Measurements from ENCODE around the gene PKHD1. TPM values are rescaled to one million over a fixed set of nuclear protein-coding genes. Genes with fewer than 3 reads are reported as not detected.

Gene PKHD1
- total and polyA plus RNA-seq, 2 of the 8 experiments (the other 6 are each of a cell fraction or from before 2014, with no cell fraction given), result 0.06 to 0.09 TPM

- Histone ChIP-seq H2AK5ac (ENCODE audit: low read depth, low read length) (no peak overlapping the region), H2AFZ (ENCODE audit: low read length) (peak overlapping the region; percentile 96; the same call in 1 of the 2 replicates), H4K20me1 (replicated peaks in 1 of 2; ENCODE audit: control insufficient read depth in 1 of 2, insufficient read depth in 2 of 2, low read length in 2 of 2) (no peaks in the 10 kb centered on the region), H3K4ac (replicated peaks; ENCODE audit: insufficient read length, low read depth, low read length) (peak overlapping the region; percentile 15), H3K36me3 (ENCODE audit: control insufficient read depth in 2 of 4, insufficient read depth in 4 of 4, low read length in 3 of 4) (no peaks in the 10 kb centered on the region), H2BK5ac (ENCODE audit: low read depth, low read length) (0 out of 2 replicates have a peak overlapping the region, but pooled peaks have one; percentile 48), H3K4me1 (replicated peaks in 1 of 4; ENCODE audit: control insufficient read depth in 3 of 4, insufficient read depth in 4 of 4, low read length in 3 of 4) (peaks cover 1 to 19% (median 11%) of the 10 kb centered on the region in 4 experiments; a peak in 6 of 7 replicates), H2BK120ac (replicated peaks; ENCODE audit: low read depth, low read length) (peak overlapping the region; percentile 18), H2BK15ac (ENCODE audit: low read length) (no peak overlapping the region), H3K9me3 (ENCODE audit: insufficient read depth in 2 of 2, low read depth in 1 of 2, low read length in 1 of 2) (no peaks in the 10 kb centered on the region), H3K9ac (replicated peaks in 1 of 4; ENCODE audit: extremely low read depth in 1 of 4, low read depth in 3 of 4, low read length in 3 of 4) (no peak overlapping the region), H3K56ac (replicated peaks; ENCODE audit: insufficient read length, low read depth, low read length) (no peak overlapping the region), H2BK12ac (ENCODE audit: low read depth, low read length) (0 out of 2 replicates have a peak overlapping the region, but pooled peaks have one; percentile 68), H3K4me2 (ENCODE audit: insufficient read depth in 1 of 2, low read depth in 2 of 2, low read length in 2 of 2) (no peak overlapping the region), H4K5ac (ENCODE audit: insufficient read length, low read depth, low read length) (no peak overlapping the region), H3K23me2 (ENCODE audit: low read depth, low read length) (no peaks in the 10 kb centered on the region), H3K18ac (ENCODE audit: extremely low read depth, low read length) (0 out of 2 replicates have a peak overlapping the region, but pooled peaks have one; percentile 38), H4K8ac (ENCODE audit: extremely low read depth, insufficient read depth, low read length) (no peak overlapping the region), H3K14ac (ENCODE audit: insufficient read length) (no peak overlapping the region), H2BK20ac (ENCODE audit: low read length) (peak overlapping the region; percentile 23; the same call in 1 of the 2 replicates), H4K91ac (replicated peaks; ENCODE audit: insufficient read length, low read length) (no peak overlapping the region), H3K27me3 (replicated peaks in 1 of 4; ENCODE audit: control insufficient read depth in 3 of 4, extremely low read depth in 1 of 4, insufficient read depth in 3 of 4, low read length in 3 of 4) (no peaks in the 10 kb centered on the region), H3K79me2 (ENCODE audit: control insufficient read depth in 1 of 2, insufficient read depth in 2 of 2, low read length in 2 of 2) (no peaks in the 10 kb centered on the region), H3K4me3 (ENCODE audit: extremely low read depth in 1 of 4, insufficient read depth in 2 of 4, low read depth in 3 of 4, low read length in 4 of 4) (no peak overlapping the region), H3K27ac (ENCODE audit: low read depth, low read length) (no peak overlapping the region), H3K23ac (ENCODE audit: insufficient read length) (no peak overlapping the region), H3K79me1 (ENCODE audit: low read depth, low read length) (no peaks in the 10 kb centered on the region)
- no peak for DNase-seq (ENCODE audit: low read depth in 1 of 2, low spot score in 2 of 2)
- ChIA-PET POLR2A (ENCODE audit: partially characterized antibody) (no interaction called here), CTCF (ENCODE audit: partially characterized antibody) (interaction anchor here (0.6 to 2.1 kb wide), 4 partner anchors 13 to 937 kb away, joined by 3 to 6 read pairs (median 3); no protein-coding TSS in a partner anchor)
- 79% methylated on average over 2 of the region's 2 CpGs; no CpG with 5 or more reads in 1 of the 2 experiments for WGBS, 2 experiments (ENCODE audit: extremely low coverage in 1 of 2, insufficient coverage in 1 of 2, insufficient read length in 1 of 2, insufficient replicate concordance in 2 of 2, low coverage in 1 of 2, low lambda C conversion rate in 2 of 2, missing lambda C conversion rate in 1 of 2)
- TF ChIP-seq RAD21 (IDR thresholded peaks at IDR 0.05 in 1 of 2, conservative IDR thresholded peaks at IDR 0.05 in 1 of 2; ENCODE audit: low read depth in 2 of 2, low read length in 2 of 2) (peak in 1 of 2 experiments; percentile 13; a peak in 1 of 4 replicates), USF2 (IDR thresholded peaks at IDR 0.05; ENCODE audit: low read length) (no peak), SP1 (IDR thresholded peaks at IDR 0.05; ENCODE audit: low read depth, low read length) (peak; percentile 85)
- FAIRE-seq, result no peak
Measured at GRCh38 chr6:51841626-51842025, 245.8 kb downstream of the PKHD1 start.

Measured in H1 (cell line).